ENCODE data around the gene OR2M4.
"Not testable (repeated sequence)": the region's sequence is repeated elsewhere in the genome, so short reads cannot be mapped to it uniquely, and the experiment has no call there.

The OR2M4 gene

GRCh38 chr1:248231117-248231516 is at the start of gene OR2M4:
OR2M4 (plus strand) TSS chr1:248231417; CDS start chr1:248238929, 7,512 bp downstream.
- no peak for DNase-seq

GRCh38 chr1:248183996-248184395 is 47.2 kb upstream of the OR2M4 start:
- no peak for DNase-seq

- no peak for DNase-seq
Observed at GRCh38 chr1:248187363-248187762, 43.9 kb upstream of the OR2M4 start.

DNA sequence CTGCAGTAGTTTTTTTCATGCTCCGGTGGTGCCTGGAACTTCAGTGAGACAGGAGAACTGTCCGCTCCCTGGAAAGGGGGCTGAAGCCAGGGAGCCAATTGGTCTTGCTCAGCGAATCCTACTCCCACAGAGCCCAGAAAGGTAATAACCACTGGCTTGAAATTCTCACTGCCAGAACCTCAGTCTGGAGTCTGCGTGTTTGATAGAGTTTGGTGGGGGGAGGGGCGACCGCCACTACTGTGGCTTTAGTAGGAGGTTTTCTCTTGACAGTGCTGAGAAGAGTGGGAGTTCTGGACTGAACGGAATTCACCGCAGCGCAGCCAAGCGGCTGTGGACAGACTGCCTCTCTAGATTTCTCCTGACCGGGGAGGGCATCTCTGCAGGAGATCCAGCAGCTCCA is 42.2 kb upstream of the OR2M4 start:
- no peak for DNase-seq

DNA sequence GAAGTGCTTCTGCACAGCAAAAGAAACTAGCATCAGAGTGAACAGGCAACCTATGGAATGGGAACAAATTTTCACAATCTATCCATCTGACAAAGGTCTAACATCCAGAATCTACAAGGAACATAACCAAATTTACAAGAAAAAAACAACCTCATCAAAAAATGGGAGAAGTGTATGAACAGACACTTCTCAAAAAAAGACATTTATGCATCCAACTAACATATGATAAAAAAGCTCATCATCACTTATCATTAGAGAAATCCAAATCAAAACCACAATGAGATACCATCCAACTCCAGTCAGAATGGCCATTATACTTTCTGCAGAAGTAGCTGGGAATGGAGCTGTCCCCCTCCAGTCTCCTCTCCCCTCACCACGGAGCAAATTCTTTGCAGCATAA is 37.1 kb upstream of the OR2M4 start:
- no peak for DNase-seq

DNA sequence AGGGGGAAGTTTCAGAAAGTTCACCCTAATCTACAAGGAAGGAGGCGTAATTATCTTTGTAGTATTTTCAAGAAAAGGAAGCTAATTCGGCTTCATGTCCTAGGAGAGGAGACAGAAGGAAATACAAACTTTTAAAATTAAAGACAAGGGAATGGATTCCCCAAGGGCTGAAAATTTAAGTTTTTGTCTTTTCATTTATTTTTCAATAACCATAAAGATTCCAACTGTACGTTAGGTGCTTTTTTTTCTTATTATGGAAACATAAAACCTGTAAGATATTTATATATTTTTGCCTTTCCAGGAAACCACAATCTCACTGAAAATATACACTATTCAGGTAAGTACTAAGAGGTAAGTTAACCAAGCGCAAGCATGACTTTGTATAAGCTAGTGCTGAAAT is 34.3 kb upstream of the OR2M4 start, which contains the start of gene OR2M3:
Gene OR2M3, plus strand, starts transcription at position 301 of the 400 bp plus-strand sequence. CDS start 5,803 bp downstream, outside the sequence.
- no peak for DNase-seq

GRCh38 chr1:248215880-248216279 is 15.3 kb upstream of the OR2M4 start:
- DNase-seq, result no peak

- no peak for DNase-seq
Observed at GRCh38 chr1:248225537-248225936, 5.7 kb upstream of the OR2M4 start.

DNA sequence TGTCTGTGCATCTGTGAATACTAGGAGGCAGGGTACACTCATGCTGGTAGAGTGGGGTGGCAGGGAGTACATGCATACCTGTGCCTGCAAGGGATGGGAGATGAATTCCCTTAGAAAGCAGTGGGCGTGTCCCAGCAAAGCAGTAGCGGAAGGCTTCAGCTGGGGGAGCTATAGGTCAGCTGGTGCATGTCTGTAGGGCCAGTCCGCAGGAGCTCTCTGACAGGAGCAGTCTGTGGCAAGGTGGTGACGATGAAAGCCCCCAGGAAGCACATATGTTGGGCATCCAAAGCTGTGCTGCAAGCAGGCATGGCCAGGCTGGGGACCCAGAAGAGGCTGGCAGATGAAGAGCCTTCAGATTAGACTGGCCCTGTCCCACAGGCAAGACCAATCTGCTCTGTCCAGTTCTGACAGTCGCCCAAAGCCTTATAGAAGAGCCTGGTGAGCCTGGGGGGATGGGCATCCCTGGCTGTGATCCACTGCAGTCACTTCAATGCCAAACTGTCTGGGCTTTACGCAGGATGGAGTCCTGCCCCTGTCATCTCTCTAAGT is 1.8 kb upstream of the OR2M4 start:
- no peak for DNase-seq

- DNase-seq, result no peak
Observed at GRCh38 chr1:248239478-248239877, 8.3 kb downstream of the OR2M4 start.

DNA sequence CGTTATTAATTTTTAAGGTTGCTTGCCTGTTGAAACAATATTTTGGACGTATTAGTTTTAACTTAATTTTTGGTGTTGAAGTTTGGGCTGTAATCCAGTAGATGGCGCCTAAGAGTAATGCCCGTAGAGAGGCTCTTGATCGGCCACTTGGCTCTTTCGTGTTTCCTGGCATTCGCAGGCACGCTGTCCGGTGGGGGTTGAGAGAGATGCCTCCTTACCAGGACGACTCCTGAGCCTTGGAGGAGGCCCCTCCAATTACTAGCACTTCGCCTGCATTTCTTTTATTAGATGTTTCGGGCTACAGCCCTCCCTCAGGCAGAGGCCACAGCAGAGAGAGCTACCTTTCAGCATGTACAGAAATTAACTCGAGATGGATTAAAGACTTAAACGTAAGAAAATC is 12.0 kb downstream of the OR2M4 start:
- no peak for DNase-seq

GRCh38 chr1:248259309-248259708 is 28.1 kb downstream of the OR2M4 start:
- DNase-seq, result not testable (repeated sequence)

GRCh38 chr1:248268178-248268577 is 37.0 kb downstream of the OR2M4 start:
- DNase-seq, result no peak

DNA sequence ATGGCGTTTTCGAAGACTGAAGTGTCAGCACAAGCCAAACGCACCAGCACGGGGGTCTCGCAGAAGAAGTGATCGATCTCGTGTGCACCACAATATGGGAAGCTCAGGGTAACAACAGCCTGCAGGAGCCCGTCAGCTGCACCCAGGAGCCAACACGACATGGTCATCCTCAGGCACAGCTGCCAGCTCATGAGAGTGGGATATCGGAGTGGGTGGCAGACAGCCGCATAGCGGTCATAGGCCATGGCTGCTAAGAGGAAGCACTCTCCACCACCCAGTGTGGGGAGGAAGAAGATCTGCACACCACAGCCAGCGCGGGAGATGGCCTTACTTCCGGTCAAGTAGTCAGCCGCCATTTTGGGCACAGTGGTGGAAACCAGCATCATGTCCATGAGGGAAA is 42.0 kb downstream of the OR2M4 start:
- DNase-seq, result not testable (repeated sequence)

DNA sequence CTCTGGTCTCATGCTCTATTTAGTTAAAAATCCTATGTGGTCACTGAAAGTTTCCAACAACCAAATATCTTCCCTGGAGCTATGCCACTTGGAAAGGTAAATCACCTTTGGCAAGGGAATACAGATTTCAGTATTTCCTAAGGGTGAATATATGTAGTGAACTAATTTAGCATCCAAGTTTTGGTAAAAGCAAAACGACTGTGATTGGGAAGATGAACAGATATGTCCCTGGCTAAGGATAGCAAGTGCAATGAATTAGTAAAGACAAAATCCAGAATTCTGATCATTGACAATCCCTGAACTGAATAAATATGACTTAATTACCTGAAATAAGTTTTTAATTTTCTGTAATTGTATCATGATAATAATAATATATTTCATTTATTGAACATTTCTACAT is 46.7 kb downstream of the OR2M4 start, which contains the start of gene OR2T33:
Gene OR2T33, minus strand, starts transcription at position 101 of the 400 bp plus-strand sequence. CDS start 4,162 bp downstream, outside the sequence.
- no peak for DNase-seq

DNA sequence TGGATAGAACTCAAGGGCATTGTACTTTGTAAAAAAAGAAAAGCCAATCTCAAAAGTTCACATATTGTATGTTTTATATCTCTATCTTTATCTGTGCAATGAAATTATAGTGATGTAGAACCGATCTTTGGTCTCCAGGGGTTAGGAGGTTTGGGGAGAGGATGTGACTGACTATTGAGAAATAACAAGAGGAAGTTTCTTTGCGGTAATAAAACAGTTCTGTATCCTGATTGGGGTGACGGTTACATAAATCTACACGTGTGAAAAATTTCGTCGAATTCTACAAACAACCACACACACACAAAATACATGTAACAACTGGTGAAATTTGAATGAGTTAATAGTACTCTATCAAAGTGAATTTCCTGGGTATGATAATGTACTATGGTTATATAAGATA is 57.2 kb downstream of the OR2M4 start:
- DNase-seq, result no peak

Measured in activated CD8-positive, alpha-beta memory T cell treated with anti-CD3 and anti-CD28 coated beads, Interleukin-2, amount 50 U/mL, for 4 hours (primary cell).